Measurements from ENCODE around the gene SPG11. TPM values are rescaled to one million over a fixed set of nuclear protein-coding genes. Genes with fewer than 3 reads are reported as not detected.
"Not testable (repeated sequence)": the region's sequence is repeated elsewhere in the genome, so short reads cannot be mapped to it uniquely, and the experiment has no call there.

Gene SPG11
- total and polyA plus RNA-seq, 2 of the 13 experiments (the other 11 are each of a cell fraction or from before 2014, with no cell fraction given) = 31.5 to 40.7 TPM

DNA sequence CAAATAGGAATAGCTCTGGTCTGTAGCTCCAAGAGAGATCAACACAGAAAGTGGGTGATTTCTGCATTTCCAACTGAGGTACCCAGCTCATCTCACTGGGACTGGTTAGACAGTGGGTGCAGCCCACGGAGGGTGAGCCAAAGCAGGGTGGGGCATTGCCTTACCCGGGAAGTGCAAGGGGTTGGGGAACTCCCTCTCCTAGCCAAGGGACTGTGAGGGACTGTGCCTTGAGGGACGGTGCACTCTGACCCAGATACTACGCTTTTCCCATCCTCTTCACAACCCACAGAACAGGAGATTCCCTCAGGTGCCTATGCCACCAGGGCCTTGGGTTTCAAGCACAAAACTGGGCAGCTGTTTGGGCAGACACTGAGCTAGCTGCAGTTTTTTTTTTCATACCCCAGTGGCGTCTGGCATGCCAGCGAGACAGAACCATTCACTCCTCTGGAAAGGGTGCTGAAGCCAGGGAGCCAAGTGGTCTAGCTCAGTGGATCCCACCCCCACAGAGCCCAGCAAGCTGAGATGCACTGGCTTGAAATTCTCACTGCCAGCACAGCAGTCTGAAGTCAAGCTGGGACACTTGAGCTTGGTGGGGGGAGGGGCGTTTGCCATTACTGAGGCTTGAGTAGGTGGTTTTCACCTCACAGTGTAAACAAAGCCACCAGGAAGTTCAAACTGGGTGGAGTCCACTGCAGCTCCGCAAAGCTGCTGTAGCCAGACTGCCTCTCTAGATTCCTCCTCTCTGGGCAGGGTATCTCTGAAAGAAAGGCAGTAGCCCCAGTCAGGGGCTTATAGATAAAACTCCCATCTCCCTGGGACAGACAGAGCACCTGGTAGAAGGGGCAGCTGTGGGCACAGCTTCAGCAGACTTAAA lies 19.6 kb upstream of the SPG11 start (continued):
- TF ChIP-seq, protein P1, sequence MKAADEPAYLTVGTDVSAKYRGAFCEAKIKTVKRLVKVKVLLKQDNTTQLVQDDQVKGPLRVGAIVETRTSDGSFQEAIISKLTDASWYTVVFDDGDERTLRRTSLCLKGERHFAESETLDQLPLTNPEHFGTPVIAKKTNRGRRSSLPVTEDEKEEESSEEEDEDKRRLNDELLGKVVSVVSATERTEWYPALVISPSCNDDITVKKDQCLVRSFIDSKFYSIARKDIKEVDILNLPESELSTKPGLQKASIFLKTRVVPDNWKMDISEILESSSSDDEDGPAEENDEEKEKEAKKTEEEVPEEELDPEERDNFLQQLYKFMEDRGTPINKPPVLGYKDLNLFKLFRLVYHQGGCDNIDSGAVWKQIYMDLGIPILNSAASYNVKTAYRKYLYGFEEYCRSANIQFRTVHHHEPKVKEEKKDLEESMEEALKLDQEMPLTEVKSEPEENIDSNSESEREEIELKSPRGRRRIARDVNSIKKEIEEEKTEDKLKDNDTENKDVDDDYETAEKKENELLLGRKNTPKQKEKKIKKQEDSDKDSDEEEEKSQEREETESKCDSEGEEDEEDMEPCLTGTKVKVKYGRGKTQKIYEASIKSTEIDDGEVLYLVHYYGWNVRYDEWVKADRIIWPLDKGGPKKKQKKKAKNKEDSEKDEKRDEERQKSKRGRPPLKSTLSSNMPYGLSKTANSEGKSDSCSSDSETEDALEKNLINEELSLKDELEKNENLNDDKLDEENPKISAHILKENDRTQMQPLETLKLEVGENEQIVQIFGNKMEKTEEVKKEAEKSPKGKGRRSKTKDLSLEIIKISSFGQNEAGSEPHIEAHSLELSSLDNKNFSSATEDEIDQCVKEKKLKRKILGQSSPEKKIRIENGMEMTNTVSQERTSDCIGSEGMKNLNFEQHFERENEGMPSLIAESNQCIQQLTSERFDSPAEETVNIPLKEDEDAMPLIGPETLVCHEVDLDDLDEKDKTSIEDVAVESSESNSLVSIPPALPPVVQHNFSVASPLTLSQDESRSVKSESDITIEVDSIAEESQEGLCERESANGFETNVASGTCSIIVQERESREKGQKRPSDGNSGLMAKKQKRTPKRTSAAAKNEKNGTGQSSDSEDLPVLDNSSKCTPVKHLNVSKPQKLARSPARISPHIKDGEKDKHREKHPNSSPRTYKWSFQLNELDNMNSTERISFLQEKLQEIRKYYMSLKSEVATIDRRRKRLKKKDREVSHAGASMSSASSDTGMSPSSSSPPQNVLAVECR (CRISPR knock-in tag; IDR thresholded peaks at IDR 0.05; ENCODE audit: borderline replicate concordance) = peak; percentile 34; the same call in 1 of the 2 replicates
- 0 out of 2 replicates have a peak, but pooled peaks have one; percentile 49 for TF ChIP-seq ZNF350 (CRISPR knock-in tag; IDR thresholded peaks at IDR 0.05; ENCODE audit: borderline replicate concordance, low read depth)
- TF ChIP-seq KLF6 (CRISPR knock-in tag; IDR thresholded peaks at IDR 0.05) = 0 out of 2 replicates have a peak, but pooled peaks have one; percentile 21
- peak; percentile 9; the same call in 1 of the 2 replicates for TF ChIP-seq NCOA2 (CRISPR knock-in tag; IDR thresholded peaks at IDR 0.05)
- peak; percentile 80 for TF ChIP-seq FOXA3 (CRISPR knock-in tag; IDR thresholded peaks at IDR 0.05)
- not testable (repeated sequence) for TF ChIP-seq SOX6 (IDR thresholded peaks at IDR 0.05)
- 0 out of 2 replicates have a peak, but pooled peaks have one; percentile 28 for TF ChIP-seq SOX6 (CRISPR knock-in tag; IDR thresholded peaks at IDR 0.05)
- TF ChIP-seq, protein P2, sequence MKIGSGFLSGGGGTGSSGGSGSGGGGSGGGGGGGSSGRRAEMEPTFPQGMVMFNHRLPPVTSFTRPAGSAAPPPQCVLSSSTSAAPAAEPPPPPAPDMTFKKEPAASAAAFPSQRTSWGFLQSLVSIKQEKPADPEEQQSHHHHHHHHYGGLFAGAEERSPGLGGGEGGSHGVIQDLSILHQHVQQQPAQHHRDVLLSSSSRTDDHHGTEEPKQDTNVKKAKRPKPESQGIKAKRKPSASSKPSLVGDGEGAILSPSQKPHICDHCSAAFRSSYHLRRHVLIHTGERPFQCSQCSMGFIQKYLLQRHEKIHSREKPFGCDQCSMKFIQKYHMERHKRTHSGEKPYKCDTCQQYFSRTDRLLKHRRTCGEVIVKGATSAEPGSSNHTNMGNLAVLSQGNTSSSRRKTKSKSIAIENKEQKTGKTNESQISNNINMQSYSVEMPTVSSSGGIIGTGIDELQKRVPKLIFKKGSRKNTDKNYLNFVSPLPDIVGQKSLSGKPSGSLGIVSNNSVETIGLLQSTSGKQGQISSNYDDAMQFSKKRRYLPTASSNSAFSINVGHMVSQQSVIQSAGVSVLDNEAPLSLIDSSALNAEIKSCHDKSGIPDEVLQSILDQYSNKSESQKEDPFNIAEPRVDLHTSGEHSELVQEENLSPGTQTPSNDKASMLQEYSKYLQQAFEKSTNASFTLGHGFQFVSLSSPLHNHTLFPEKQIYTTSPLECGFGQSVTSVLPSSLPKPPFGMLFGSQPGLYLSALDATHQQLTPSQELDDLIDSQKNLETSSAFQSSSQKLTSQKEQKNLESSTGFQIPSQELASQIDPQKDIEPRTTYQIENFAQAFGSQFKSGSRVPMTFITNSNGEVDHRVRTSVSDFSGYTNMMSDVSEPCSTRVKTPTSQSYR (CRISPR knock-in tag; IDR thresholded peaks at IDR 0.05; ENCODE audit: borderline replicate concordance) = peak; percentile 93
- TF ChIP-seq RARA (CRISPR knock-in tag; IDR thresholded peaks at IDR 0.05) = peak; percentile 55; the same call in 1 of the 2 replicates
- 0 out of 2 replicates have a peak, but pooled peaks have one; percentile 14 for TF ChIP-seq RXRB (CRISPR knock-in tag; IDR thresholded peaks at IDR 0.05; ENCODE audit: borderline replicate concordance)
- TF ChIP-seq SALL1 (CRISPR knock-in tag; IDR thresholded peaks at IDR 0.05) = peak; percentile 32
- TF ChIP-seq ZNF547 (CRISPR knock-in tag; IDR thresholded peaks at IDR 0.05) = peak; percentile 52; the same call in 1 of the 2 replicates
- TF ChIP-seq, protein P3, sequence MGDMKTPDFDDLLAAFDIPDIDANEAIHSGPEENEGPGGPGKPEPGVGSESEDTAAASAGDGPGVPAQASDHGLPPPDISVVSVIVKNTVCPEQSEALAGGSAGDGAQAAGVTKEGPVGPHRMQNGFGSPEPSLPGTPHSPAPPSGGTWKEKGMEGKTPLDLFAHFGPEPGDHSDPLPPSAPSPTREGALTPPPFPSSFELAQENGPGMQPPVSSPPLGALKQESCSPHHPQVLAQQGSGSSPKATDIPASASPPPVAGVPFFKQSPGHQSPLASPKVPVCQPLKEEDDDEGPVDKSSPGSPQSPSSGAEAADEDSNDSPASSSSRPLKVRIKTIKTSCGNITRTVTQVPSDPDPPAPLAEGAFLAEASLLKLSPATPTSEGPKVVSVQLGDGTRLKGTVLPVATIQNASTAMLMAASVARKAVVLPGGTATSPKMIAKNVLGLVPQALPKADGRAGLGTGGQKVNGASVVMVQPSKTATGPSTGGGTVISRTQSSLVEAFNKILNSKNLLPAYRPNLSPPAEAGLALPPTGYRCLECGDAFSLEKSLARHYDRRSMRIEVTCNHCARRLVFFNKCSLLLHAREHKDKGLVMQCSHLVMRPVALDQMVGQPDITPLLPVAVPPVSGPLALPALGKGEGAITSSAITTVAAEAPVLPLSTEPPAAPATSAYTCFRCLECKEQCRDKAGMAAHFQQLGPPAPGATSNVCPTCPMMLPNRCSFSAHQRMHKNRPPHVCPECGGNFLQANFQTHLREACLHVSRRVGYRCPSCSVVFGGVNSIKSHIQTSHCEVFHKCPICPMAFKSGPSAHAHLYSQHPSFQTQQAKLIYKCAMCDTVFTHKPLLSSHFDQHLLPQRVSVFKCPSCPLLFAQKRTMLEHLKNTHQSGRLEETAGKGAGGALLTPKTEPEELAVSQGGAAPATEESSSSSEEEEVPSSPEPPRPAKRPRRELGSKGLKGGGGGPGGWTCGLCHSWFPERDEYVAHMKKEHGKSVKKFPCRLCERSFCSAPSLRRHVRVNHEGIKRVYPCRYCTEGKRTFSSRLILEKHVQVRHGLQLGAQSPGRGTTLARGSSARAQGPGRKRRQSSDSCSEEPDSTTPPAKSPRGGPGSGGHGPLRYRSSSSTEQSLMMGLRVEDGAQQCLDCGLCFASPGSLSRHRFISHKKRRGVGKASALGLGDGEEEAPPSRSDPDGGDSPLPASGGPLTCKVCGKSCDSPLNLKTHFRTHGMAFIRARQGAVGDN (CRISPR knock-in tag; IDR thresholded peaks at IDR 0.05) = 0 out of 2 replicates have a peak, but pooled peaks have one; percentile 4
